HG03097 (cell line): Measurements from ENCODE around the gene CUL2.
A peak's percentile ranks its signal among the peaks of the same experiment; 100 is the strongest.
"Not testable (repeated sequence)": the region's sequence is repeated elsewhere in the genome, so short reads cannot be mapped to it uniquely, and the experiment has no call there.

Source experiments
- ATAC-seq: cut with Tn5 transposase; IDR thresholded peaks from one replicate; pipeline ENCODE4 v1.9.1; 2021; ENCODE audit not compliant: unreplicated experiment, low FRiP score

CUL2 gene

GRCh38 chr10:35025916-35026315, 64.2 kb downstream of the CUL2 start:
- no peak for ATAC-seq

GRCh38 chr10:35020481-35020880, 69.7 kb downstream of the CUL2 start:
- ATAC-seq = no peak

- no peak for ATAC-seq
These were observed 70.8 kb downstream of the CUL2 start for GRCh38 chr10:35019041-35020024.

GRCh38 chr10:35017608-35018007, 72.5 kb downstream of the CUL2 start:
- ATAC-seq = no peak

- no peak for ATAC-seq
These were observed 74.2 kb downstream of the CUL2 start for GRCh38 chr10:35015843-35016408.

GRCh38 chr10:35012781-35013180, 77.4 kb downstream of the CUL2 start:
- ATAC-seq = no peak

- ATAC-seq = no peak
These were observed 78.4 kb downstream of the CUL2 start for GRCh38 chr10:35011771-35012191.

- no peak for ATAC-seq
These were observed 82.3 kb downstream of the CUL2 start for GRCh38 chr10:35007858-35008301.

GRCh38 chr10:35006836-35007235, 83.3 kb downstream of the CUL2 start:
- ATAC-seq = no peak

GRCh38 chr10:35005868-35006267, 84.3 kb downstream of the CUL2 start:
- no peak for ATAC-seq

GRCh38 chr10:35004651-35005050, 85.5 kb downstream of the CUL2 start:
- no peak for ATAC-seq

GRCh38 chr10:35003906-35004305, 86.2 kb downstream of the CUL2 start:
- ATAC-seq = no peak

- no peak for ATAC-seq
These were observed 89.2 kb downstream of the CUL2 start for GRCh38 chr10:35000936-35001335.

GRCh38 chr10:34999532-34999931, 90.6 kb downstream of the CUL2 start:
- ATAC-seq = no peak

- no peak for ATAC-seq
These were observed 91.2 kb downstream of the CUL2 start for GRCh38 chr10:34998940-34999339.

- ATAC-seq = no peak
These were observed 93.3 kb downstream of the CUL2 start for GRCh38 chr10:34996843-34997242.

- no peak for ATAC-seq
These were observed 94.2 kb downstream of the CUL2 start for GRCh38 chr10:34995925-34996324.

GRCh38 chr10:34994565-34995142, 95.5 kb downstream of the CUL2 start:
- peak; percentile 76 for ATAC-seq

- no peak for ATAC-seq
These were observed 96.4 kb downstream of the CUL2 start for GRCh38 chr10:34993782-34994181.

- ATAC-seq = not testable (repeated sequence)
These were observed 99.0 kb downstream of the CUL2 start for GRCh38 chr10:34991117-34991516.

GRCh38 chr10:34988397-34989067, 101.6 kb downstream of the CUL2 start:
- no peak for ATAC-seq
